Keratinocyte (primary cell): ENCODE data around the gene RNF212B. TPM values are rescaled to one million over a fixed set of nuclear protein-coding genes. Genes with fewer than 3 reads are reported as not detected.

Experiments used
- DNase-seq: peaks from one replicate; pipeline ENCODE4 v3.0.0-alpha.2; 2011; ENCODE audit warnings: low read depth, missing footprints, low spot score
- FAIRE-seq: peaks from 2 replicates; lab custom pipeline; 2011; peaks lifted over from hg19 to GRCh38; lab: Jason Lieb, UNC
- H2AFZ ChIP-seq: 2 replicates; pipeline ENCODE4 v1.6.0; 2012; ENCODE audit warnings: low read length, control low read depth, inconsistent platforms; ENCODE audit not compliant: control insufficient read depth
- H3K27ac ChIP-seq: 2 replicates; pipeline ENCODE4 v1.5.1; 2011; ENCODE audit warnings: low read length; ENCODE audit not compliant: control insufficient read depth, insufficient read depth
- H3K27me3 ChIP-seq: 3 replicates; pipeline ENCODE4 v1.6.0; 2011; ENCODE audit warnings: low read length; ENCODE audit not compliant: control insufficient read depth, insufficient read depth; ENCODE audit errors: extremely low read depth
- H3K36me3 ChIP-seq, 2 experiments: 2 replicates in 1 of 2; 3 replicates in 1 of 2; pipeline ENCODE4 v1.5.1; 2011; ENCODE audit warnings: low read length in 2 of 2, mild to moderate bottlenecking in 1 of 2; ENCODE audit not compliant: control insufficient read depth in 2 of 2, insufficient read depth in 2 of 2; ENCODE audit errors: extremely low read depth in 1 of 2
- H3K4me1 ChIP-seq: 3 replicates; pipeline ENCODE4 v1.5.1; 2011; ENCODE audit warnings: low read length; ENCODE audit not compliant: control insufficient read depth, insufficient read depth; ENCODE audit errors: extremely low read depth
- H3K4me2 ChIP-seq: 3 replicates; pipeline ENCODE4 v1.6.0; 2011; ENCODE audit warnings: low read depth, low read length; ENCODE audit not compliant: control insufficient read depth, insufficient read depth; ENCODE audit errors: extremely low read depth
- H3K4me3 ChIP-seq, 3 experiments: fragments of 200-600 bp in 1 of 3; sonication (generic) in 1 of 3; 2 replicates in 2 of 3; 3 replicates in 1 of 3; pipeline ENCODE4 v1.5.1; 2011 to 2016; ENCODE audit warnings: low read length in 3 of 3, mild to moderate bottlenecking in 3 of 3, control low read depth in 2 of 3, inconsistent platforms in 1 of 3, low read depth in 1 of 3, mixed read lengths in 1 of 3, mixed run types in 1 of 3, moderate library complexity in 1 of 3; ENCODE audit not compliant: control insufficient read depth in 2 of 3, insufficient read depth in 2 of 3; ENCODE audit errors: extremely low read depth in 1 of 3
- H3K79me2 ChIP-seq: 2 replicates; pipeline ENCODE4 v1.6.0; 2012; ENCODE audit warnings: low read length; ENCODE audit not compliant: control insufficient read depth, insufficient read depth
- H3K9ac ChIP-seq: 3 replicates; pipeline ENCODE4 v1.6.0; 2011; ENCODE audit warnings: low read length; ENCODE audit not compliant: control insufficient read depth, insufficient read depth; ENCODE audit errors: extremely low read depth
- H3K9me1 ChIP-seq: 3 replicates; pipeline ENCODE4 v1.6.0; 2011; ENCODE audit warnings: low read length; ENCODE audit not compliant: control insufficient read depth, insufficient read depth; ENCODE audit errors: extremely low read depth
- H3K9me3 ChIP-seq: 2 replicates; pipeline ENCODE4 v1.5.1; 2012; ENCODE audit warnings: low read depth, low read length; ENCODE audit not compliant: control insufficient read depth
- H4K20me1 ChIP-seq: 3 replicates; pipeline ENCODE4 v1.6.0; 2011; ENCODE audit warnings: low read length; ENCODE audit not compliant: control insufficient read depth, insufficient read depth; ENCODE audit errors: extremely low read depth
- CTCF ChIP-seq, 3 experiments: IDR thresholded peaks in 1 of 3; conservative IDR thresholded peaks in 1 of 3; optimal IDR thresholded peaks in 1 of 3; 2 replicates in 2 of 3; 3 replicates in 1 of 3; pipeline versions ENCODE3 to v1.5.1; 2011; ENCODE audit warnings: low read length in 3 of 3, mild to moderate bottlenecking in 3 of 3, moderate library complexity in 2 of 3, control low read depth in 1 of 3, inconsistent platforms in 1 of 3; ENCODE audit not compliant: insufficient read depth in 2 of 3; ENCODE audit errors: extremely low read depth in 1 of 3
- EZH2 ChIP-seq: IDR thresholded peaks from one replicate; pipeline ENCODE4 v1.6.1; 2012; ENCODE audit warnings: inconsistent platforms, mild to moderate bottlenecking, low read length, moderate library complexity
- dilution Hi-C: fragments of 300-500 bp; cut with MboI; formaldehyde crosslinking; loops from one replicate; pipeline ENCODE4 v1.7.0; 2020; ENCODE audit warnings: low sequenced_read_pairs; ENCODE audit not compliant: extremely low pct_ligation_motif_present
- polyA plus RNA-seq, 5 experiments: library from polyadenylated mRNA; depleted of rRNA in 3 of 5; stranded (reverse) in 3 of 5; stranded (forward) in 1 of 5; unstranded in 1 of 5; fragments of >200 nt; gene quantifications; 1 replicate in 1 of 5; 2 replicates in 3 of 5; 3 replicates in 1 of 5; pipeline versions ENCODE4 v1.2.1 to v1.2.3, GENCODE V29; 2011 to 2012; ENCODE audit warnings: missing spikeins in 2 of 5, low read depth in 1 of 5, low replicate concordance in 1 of 5

RNF212B gene
- polyA plus RNA-seq, 1 donor (not counting 4 experiments of a cell fraction or from before 2014, with no cell fraction given), result not detected

- no peak overlapping the region for H3K4me3 ChIP-seq
- DNase-seq, result no peak
- H4K20me1 ChIP-seq, result no peaks in the 10 kb centered on the region
- no peak overlapping the region for H3K27ac ChIP-seq
- H3K9me3 ChIP-seq, result no peaks in the 10 kb centered on the region
- H3K4me2 ChIP-seq, result no peak overlapping the region
- dilution Hi-C loops, result no loop called here
- H3K9ac ChIP-seq, result no peak overlapping the region
- TF ChIP-seq CTCF (optimal IDR thresholded peaks at IDR 0.05 in 1 of 3, IDR thresholded peaks at IDR 0.05 in 1 of 3, conservative IDR thresholded peaks at IDR 0.05 in 1 of 3; ENCODE audit: extremely low read depth in 1 of 3, insufficient read depth in 2 of 3, low read length in 3 of 3), result peak; percentile 70 to 88 (median 86)
- no peak for TF ChIP-seq EZH2
- peak overlapping the region; percentile 37 for H2AFZ ChIP-seq
- H3K9me1 ChIP-seq, result no peaks in the 10 kb centered on the region
- no peaks in the 10 kb centered on the region for H3K36me3 ChIP-seq
- no peaks in the 10 kb centered on the region for H3K27me3 ChIP-seq
- H3K79me2 ChIP-seq, result no peaks in the 10 kb centered on the region
- H3K4me1 ChIP-seq, result peaks cover 22% of the 10 kb centered on the region
- FAIRE-seq, result no peak
Observed at GRCh38 chr14:23294734-23295561, 57.2 kb downstream of the RNF212B start.

- Histone ChIP-seq H4K20me1 (no peaks in the 10 kb centered on the region), H3K9me3 (no peaks in the 10 kb centered on the region), H3K27me3 (no peaks in the 10 kb centered on the region), H3K36me3 (no peaks in the 10 kb centered on the region), H2AFZ (no peak overlapping the region), H3K4me3 (no peak overlapping the region), H3K4me1 (peaks cover 31% of the 10 kb centered on the region), H3K9me1 (no peaks in the 10 kb centered on the region), H3K27ac (no peak overlapping the region), H3K79me2 (no peaks in the 10 kb centered on the region), H3K4me2 (no peak overlapping the region), H3K9ac (no peak overlapping the region)
- dilution Hi-C loops, result no loop called here
- TF ChIP-seq EZH2 (no peak), CTCF (optimal IDR thresholded peaks at IDR 0.05 in 1 of 3, IDR thresholded peaks at IDR 0.05 in 1 of 3, conservative IDR thresholded peaks at IDR 0.05 in 1 of 3; ENCODE audit: extremely low read depth in 1 of 3, insufficient read depth in 2 of 3, low read length in 3 of 3) (no peak)
- DNase-seq (no peak), FAIRE-seq (no peak)
Observed at GRCh38 chr14:23296012-23296777, 58.5 kb downstream of the RNF212B start.
